GM12891 (cell line): ENCODE results near the gene ELFN1.

ENCODE experiments used
- DNase-seq: peaks from one replicate; pipeline ENCODE4 v3.0.0; 2011; ENCODE audit warnings: low spot score; ENCODE audit not compliant: insufficient read length
- FAIRE-seq: peaks from 2 replicates; lab custom pipeline; 2011; peaks lifted over from hg19 to GRCh38; lab: Jason Lieb, UNC
- PAX5 ChIP-seq: IDR thresholded peaks from 2 replicates; pipeline ENCODE4 v1.6.1; 2011; ENCODE audit warnings: low read length, moderate library complexity, mild to moderate bottlenecking; ENCODE audit not compliant: insufficient read depth, severe bottlenecking
- POLR2A ChIP-seq: IDR thresholded peaks from 2 replicates; pipeline ENCODE4 v1.6.1; 2011; ENCODE audit warnings: low read depth, low read length, control low read depth
- POLR2AphosphoS5 ChIP-seq: IDR thresholded peaks from 2 replicates; pipeline ENCODE4 v1.6.1; 2011; ENCODE audit warnings: low read depth, low read length, control low read depth
- POU2F2 ChIP-seq: IDR thresholded peaks from 2 replicates; pipeline ENCODE4 v1.6.1; 2011; ENCODE audit warnings: low read depth, mild to moderate bottlenecking, control low read depth, low read length, moderate library complexity
- SPI1 ChIP-seq: IDR thresholded peaks from 2 replicates; pipeline ENCODE4 v1.6.1; 2011; ENCODE audit warnings: low read depth, low read length, control low read depth
- TAF1 ChIP-seq: IDR thresholded peaks from 2 replicates; pipeline ENCODE4 v1.6.1; 2011; ENCODE audit warnings: low read depth, low read length, control low read depth

ELFN1 gene

DNA sequence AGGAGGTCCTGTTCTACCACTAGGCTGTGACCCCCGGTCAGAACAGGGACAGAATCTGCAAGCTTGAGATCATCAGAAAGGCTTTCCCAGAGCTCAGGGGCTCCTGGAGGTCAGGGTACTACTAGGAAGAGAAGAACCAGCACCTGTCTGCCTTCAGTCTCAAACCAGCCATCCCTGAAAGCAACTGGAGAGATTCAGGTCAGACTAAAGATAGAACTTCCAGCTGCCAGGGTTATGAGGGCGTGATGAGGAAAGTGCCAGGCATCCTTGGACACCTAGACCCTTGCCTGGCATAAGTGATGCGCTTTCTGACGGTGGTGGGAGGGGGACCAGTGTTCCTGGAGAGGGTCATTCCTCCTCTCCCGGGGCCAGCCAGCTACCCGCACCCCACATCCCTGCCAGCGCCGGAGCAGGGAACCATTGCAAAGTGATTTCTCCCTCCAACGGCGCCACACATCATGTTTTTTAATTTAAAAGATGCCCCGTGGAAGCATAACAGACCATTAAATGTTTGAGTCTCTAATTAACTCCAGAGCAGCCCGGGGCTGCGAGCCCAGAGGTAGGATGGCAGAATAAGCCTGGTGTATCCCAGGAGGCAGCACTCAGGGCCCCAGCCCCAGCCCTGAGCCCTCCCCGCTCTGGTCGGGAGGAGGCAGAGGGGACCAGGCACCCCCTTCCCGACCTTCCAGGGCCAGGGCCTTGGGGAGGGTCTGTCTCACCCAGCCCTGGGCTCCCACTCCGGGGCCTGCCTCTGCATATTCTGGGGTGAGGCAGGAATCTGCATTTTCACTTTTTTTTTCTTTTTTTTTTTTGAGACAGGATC, 64.0 kb downstream of the ELFN1 start:
- DNase-seq (no peak), FAIRE-seq (no peak)
- TF ChIP-seq PAX5 (no peak), TAF1 (no peak), SPI1 (no peak), POLR2AphosphoS5 (no peak), POLR2A (no peak), POU2F2 (no peak)

GRCh38 chr7:1735262-1735661, 65.2 kb downstream of the ELFN1 start:
- FAIRE-seq (no peak), DNase-seq (no peak)
- no peak for TF ChIP-seq POLR2AphosphoS5

DNA sequence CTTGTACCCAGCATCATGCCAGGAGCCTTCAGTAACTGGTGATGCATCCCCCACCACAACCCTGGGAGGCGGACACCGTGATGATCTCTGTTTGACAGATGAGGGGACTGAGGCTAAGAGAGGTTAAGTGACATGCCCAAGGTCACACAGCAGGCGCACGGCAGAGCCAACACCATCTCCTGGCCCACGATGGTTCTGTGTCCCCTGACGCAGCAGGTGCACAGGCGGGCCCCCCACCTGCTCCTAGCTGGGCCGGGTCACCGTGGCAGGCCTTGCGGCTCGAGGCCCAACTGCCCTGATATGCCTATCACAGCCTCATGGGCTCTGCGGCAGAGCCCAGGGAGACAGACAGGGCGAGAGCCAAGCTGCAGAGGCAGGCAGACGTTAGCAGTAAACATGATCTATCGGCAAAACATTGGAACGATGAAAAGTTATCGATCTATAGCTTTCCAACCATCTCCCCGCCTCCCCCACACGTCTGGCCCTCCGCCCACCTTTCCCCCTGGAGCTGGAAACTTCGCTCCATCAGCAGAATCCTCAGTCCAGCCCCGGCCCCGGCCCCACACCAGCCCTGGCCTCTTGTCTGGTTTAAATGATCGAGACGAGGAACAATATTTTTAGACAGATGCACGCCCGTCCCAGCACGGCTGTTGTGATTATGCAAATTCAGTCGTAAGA, 65.9 kb downstream of the ELFN1 start:
- no peak for TF ChIP-seq POLR2A
- TF ChIP-seq POLR2AphosphoS5 = no peak
- no peak for TF ChIP-seq PAX5
- no peak for TF ChIP-seq POU2F2
- no peak for TF ChIP-seq TAF1
- no peak for TF ChIP-seq SPI1
- DNase-seq (no peak), FAIRE-seq (no peak)

DNA sequence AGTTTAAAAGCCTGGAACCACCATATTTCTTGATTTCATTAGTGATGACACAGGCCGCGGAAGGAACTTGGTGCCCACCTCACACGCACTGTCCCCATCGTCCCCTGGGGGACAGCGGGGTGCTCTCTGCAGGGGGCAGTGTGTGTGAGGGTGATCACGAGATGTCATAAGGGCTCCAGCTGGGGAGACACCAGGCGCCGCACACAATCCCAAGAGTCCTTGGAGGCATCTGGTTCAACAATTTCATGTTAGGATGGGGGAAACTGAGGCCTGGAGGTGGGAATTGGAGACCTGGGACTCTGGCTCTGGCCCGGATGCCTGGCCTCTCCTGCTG, 66.4 kb downstream of the ELFN1 start:
- TF ChIP-seq POU2F2 = no peak
- no peak for TF ChIP-seq SPI1
- no peak for TF ChIP-seq POLR2A
- TF ChIP-seq TAF1 = no peak
- TF ChIP-seq POLR2AphosphoS5 = no peak
- TF ChIP-seq PAX5 = no peak
- FAIRE-seq = no peak
- DNase-seq = no peak

- FAIRE-seq = no peak
- TF ChIP-seq POLR2AphosphoS5 (no peak), TAF1 (no peak), POU2F2 (no peak), SPI1 (no peak), POLR2A (no peak), PAX5 (no peak)
- no peak for DNase-seq
Measured at GRCh38 chr7:1736830-1737229, 66.8 kb downstream of the ELFN1 start.

DNA sequence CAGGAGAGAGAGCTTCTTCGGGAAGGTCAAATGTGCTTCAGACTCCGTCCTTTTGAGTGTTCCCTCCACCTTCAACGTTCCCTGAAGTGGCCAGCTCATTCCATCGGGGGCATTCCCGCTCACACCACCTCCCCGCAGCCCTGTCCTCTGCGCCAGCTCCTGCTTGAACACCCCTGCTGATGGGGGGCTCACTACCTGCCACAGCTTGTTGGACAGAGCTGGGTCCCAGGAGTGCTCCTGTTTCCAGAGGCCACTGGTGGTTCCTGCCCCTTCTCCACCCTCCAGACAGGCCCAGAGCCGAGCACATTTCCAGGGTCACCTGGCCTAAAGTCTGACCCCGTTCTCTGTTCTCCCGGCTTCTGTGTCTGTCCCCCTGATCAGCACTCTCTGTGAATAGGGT, 67.4 kb downstream of the ELFN1 start:
- no peak for DNase-seq
- no peak for TF ChIP-seq TAF1
- no peak for TF ChIP-seq PAX5
- TF ChIP-seq POU2F2 = no peak
- no peak for TF ChIP-seq POLR2A
- no peak for TF ChIP-seq POLR2AphosphoS5
- no peak for TF ChIP-seq SPI1
- FAIRE-seq = no peak

DNA sequence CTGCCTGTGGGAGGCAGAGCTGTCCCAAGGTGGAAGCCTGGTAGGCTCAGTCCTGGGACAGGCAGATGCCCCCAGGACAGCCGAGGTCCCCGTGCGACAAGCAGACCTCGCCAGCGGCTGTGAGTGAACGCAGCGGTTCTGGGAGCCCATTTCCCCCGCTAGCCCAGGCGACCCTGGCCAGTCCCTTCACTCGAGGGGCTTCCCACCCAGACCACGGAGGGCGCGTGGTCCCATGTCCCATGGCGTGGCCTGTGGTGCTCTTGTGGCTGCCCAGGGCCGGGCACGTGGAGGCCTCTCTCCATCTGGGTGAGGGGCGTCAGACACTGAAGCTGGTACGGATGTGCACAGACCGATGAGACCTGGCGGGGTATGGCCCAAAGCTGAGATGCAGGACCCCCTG, 67.9 kb downstream of the ELFN1 start:
- no peak for TF ChIP-seq POLR2AphosphoS5
- TF ChIP-seq POU2F2 = no peak
- TF ChIP-seq POLR2A = no peak
- TF ChIP-seq PAX5 = no peak
- TF ChIP-seq TAF1 = no peak
- no peak for TF ChIP-seq SPI1
- FAIRE-seq = no peak
- no peak for DNase-seq

GRCh38 chr7:1738511-1738910, 68.4 kb downstream of the ELFN1 start:
- no peak for FAIRE-seq
- TF ChIP-seq POU2F2 (no peak), SPI1 (no peak), POLR2AphosphoS5 (no peak), POLR2A (no peak), TAF1 (no peak), PAX5 (no peak)
- DNase-seq = no peak

DNA sequence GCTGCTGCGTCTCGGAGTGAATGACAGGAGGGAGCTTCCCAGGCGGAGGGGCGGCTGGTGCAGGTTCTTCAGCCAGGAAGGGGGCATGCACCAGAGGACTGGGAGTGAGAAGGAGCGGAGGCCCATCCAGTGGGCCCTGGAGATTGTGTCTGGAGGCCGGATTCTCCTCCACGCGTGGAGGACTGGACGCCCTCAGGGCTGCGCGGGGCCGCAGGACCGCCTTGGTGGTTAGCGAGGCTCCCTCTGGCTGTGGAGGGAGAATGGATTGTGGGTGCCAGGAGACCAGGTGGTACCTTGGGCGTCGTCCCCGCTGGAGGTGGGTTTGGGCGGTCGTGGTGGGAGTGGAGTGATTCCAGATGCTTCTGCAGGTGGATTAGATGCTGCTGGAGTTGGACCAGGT, 68.9 kb downstream of the ELFN1 start:
- TF ChIP-seq POLR2AphosphoS5 (no peak), POLR2A (no peak), PAX5 (no peak), TAF1 (no peak), POU2F2 (no peak), SPI1 (no peak)
- DNase-seq (no peak), FAIRE-seq (no peak)

- TF ChIP-seq POLR2AphosphoS5 (no peak), TAF1 (no peak), POU2F2 (no peak), POLR2A (no peak), PAX5 (no peak), SPI1 (no peak)
- DNase-seq (no peak), FAIRE-seq (no peak)
Measured at GRCh38 chr7:1739593-1739992, 69.5 kb downstream of the ELFN1 start.
